Neural cell (in vitro differentiated cells): ENCODE results near the gene SELENOV.

Experiments used
- EP300 ChIP-seq: fragments of 450-650 bp; conservative IDR thresholded peaks from 2 replicates; pipeline ENCODE4 v1.6.1; 2014; ENCODE audit warnings: antibody characterized with exemption, mild to moderate bottlenecking, moderate library complexity; ENCODE audit not compliant: poor library complexity, severe bottlenecking
- EZH2 ChIP-seq: fragments of 200-600, 300-800 bp; shearing (Covaris generic), sonication (generic); IDR thresholded peaks from 2 replicates; pipeline ENCODE4 v1.6.1; 2014; ENCODE audit warnings: antibody characterized with exemption, low read length, borderline replicate concordance, mild to moderate bottlenecking; ENCODE audit not compliant: insufficient read depth, poor library complexity, severe bottlenecking
- RAD21 ChIP-seq: fragments of 450-650 bp; conservative IDR thresholded peaks from 2 replicates; pipeline ENCODE4 v1.6.1; 2014; ENCODE audit warnings: antibody characterized with exemption, mild to moderate bottlenecking, moderate library complexity
- SMC3 ChIP-seq: fragments of 450-650 bp; conservative IDR thresholded peaks from 2 replicates; pipeline ENCODE4 v1.6.1; 2014; ENCODE audit warnings: antibody characterized with exemption, mild to moderate bottlenecking, moderate library complexity; ENCODE audit not compliant: poor library complexity
- TAF1 ChIP-seq: IDR thresholded peaks from 2 replicates; pipeline ENCODE4 v1.6.1; 2012; ENCODE audit warnings: low read depth
- TF ChIP-seq, protein P1 (sequence below): fragments of 450-650 bp; IDR thresholded peaks from 2 replicates; pipeline ENCODE4 v1.5.1; 2014; ENCODE audit warnings: antibody characterized with exemption, mild to moderate bottlenecking, moderate library complexity; ENCODE audit not compliant: poor library complexity, severe bottlenecking
- TF ChIP-seq, protein P2 (sequence below): IDR thresholded peaks from 2 replicates; pipeline ENCODE4 v1.6.1; 2012; ENCODE audit warnings: borderline replicate concordance

DNA sequence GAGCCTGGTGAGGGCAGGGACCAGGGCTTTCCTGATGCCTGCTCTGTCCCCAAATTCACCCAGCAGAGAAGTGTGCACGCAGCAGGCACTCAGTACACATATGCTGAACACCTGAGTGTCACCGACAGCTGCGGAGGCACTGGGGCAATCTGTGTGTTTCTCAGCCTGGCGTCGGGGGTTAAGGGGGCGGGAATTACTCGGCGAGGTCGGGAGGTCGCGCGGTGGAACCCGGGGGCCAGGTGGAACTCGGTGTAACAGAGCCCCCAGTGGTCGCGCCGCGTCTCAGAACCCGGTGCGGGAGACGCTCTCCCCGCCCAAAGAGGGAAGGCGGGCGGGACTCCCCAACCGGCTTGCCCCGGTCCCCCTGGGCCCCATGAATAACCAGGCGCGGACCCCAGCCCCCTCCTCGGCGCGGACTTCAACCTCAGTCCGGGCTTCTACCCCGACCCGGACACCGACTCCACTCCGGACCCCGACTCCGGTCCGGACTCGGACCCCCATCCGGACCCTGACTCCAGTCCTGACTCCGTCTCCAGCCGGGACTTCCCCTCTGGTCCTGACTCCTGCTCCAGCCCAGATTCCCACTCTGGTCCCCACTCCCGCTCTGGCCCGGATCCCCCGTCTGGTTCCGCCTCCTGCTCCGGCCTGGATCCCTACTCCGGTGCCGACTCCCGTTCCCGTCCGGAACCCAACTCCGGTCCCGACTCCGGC, at the start of gene SELENOV:
- TF ChIP-seq, protein P1, sequence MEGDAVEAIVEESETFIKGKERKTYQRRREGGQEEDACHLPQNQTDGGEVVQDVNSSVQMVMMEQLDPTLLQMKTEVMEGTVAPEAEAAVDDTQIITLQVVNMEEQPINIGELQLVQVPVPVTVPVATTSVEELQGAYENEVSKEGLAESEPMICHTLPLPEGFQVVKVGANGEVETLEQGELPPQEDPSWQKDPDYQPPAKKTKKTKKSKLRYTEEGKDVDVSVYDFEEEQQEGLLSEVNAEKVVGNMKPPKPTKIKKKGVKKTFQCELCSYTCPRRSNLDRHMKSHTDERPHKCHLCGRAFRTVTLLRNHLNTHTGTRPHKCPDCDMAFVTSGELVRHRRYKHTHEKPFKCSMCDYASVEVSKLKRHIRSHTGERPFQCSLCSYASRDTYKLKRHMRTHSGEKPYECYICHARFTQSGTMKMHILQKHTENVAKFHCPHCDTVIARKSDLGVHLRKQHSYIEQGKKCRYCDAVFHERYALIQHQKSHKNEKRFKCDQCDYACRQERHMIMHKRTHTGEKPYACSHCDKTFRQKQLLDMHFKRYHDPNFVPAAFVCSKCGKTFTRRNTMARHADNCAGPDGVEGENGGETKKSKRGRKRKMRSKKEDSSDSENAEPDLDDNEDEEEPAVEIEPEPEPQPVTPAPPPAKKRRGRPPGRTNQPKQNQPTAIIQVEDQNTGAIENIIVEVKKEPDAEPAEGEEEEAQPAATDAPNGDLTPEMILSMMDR: peak; percentile 40
- TF ChIP-seq EZH2 (no peak), TAF1 (no peak), RAD21 (no peak), SMC3 (no peak), EP300 (no peak)
- TF ChIP-seq, protein P2, sequence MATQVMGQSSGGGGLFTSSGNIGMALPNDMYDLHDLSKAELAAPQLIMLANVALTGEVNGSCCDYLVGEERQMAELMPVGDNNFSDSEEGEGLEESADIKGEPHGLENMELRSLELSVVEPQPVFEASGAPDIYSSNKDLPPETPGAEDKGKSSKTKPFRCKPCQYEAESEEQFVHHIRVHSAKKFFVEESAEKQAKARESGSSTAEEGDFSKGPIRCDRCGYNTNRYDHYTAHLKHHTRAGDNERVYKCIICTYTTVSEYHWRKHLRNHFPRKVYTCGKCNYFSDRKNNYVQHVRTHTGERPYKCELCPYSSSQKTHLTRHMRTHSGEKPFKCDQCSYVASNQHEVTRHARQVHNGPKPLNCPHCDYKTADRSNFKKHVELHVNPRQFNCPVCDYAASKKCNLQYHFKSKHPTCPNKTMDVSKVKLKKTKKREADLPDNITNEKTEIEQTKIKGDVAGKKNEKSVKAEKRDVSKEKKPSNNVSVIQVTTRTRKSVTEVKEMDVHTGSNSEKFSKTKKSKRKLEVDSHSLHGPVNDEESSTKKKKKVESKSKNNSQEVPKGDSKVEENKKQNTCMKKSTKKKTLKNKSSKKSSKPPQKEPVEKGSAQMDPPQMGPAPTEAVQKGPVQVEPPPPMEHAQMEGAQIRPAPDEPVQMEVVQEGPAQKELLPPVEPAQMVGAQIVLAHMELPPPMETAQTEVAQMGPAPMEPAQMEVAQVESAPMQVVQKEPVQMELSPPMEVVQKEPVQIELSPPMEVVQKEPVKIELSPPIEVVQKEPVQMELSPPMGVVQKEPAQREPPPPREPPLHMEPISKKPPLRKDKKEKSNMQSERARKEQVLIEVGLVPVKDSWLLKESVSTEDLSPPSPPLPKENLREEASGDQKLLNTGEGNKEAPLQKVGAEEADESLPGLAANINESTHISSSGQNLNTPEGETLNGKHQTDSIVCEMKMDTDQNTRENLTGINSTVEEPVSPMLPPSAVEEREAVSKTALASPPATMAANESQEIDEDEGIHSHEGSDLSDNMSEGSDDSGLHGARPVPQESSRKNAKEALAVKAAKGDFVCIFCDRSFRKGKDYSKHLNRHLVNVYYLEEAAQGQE: no peak
